ENCODE measurements around the gene SLC14A1.
A peak's percentile ranks its signal among the peaks of the same experiment; 100 is the strongest.

Gene SLC14A1

GRCh38 chr18:45680066-45680690 is 43.8 kb upstream of the SLC14A1 start:
- Histone ChIP-seq H2AK5ac (ENCODE audit: low read depth, low read length) (no peak overlapping the region), H3K27ac (replicated peaks; ENCODE audit: low read length) (no peak overlapping the region), H3K4me2 (ENCODE audit: insufficient read depth, low read length, poor library complexity, severe bottlenecking) (no peak overlapping the region), H3K14ac (ENCODE audit: low read length) (no peak overlapping the region), H3K4me3 (ENCODE audit: low read length in 2 of 2) (no peak overlapping the region), H3K27me3 (ENCODE audit: control insufficient read depth in 3 of 3, insufficient read depth in 3 of 3, low read depth in 1 of 3, low read length in 3 of 3) (peaks cover 0 to 5% (median 0%) of the 10 kb centered on the region in 3 experiments), H3K79me1 (ENCODE audit: low read depth, low read length) (no peaks in the 10 kb centered on the region), H3K9ac (ENCODE audit: low read depth, low read length, poor library complexity) (no peak overlapping the region), H3K18ac (ENCODE audit: low read length) (no peak overlapping the region), H3K36me3 (replicated peaks in 1 of 2; ENCODE audit: control insufficient read depth in 2 of 2, insufficient read depth in 2 of 2, low read length in 2 of 2) (no peaks in the 10 kb centered on the region), H2BK15ac (ENCODE audit: low read length) (no peak overlapping the region), H2BK120ac (ENCODE audit: low read depth, low read length) (no peak overlapping the region), H3K9me3 (replicated peaks in 1 of 2; ENCODE audit: control insufficient read depth in 2 of 2, insufficient read depth in 1 of 2, low read depth in 1 of 2, low read length in 2 of 2) (no peaks in the 10 kb centered on the region), H3K23ac (ENCODE audit: low read depth, low read length, poor library complexity) (no peak overlapping the region), H2BK5ac (ENCODE audit: low read length) (no peak overlapping the region), H3K4me1 (ENCODE audit: control insufficient read depth in 2 of 2, insufficient read depth in 1 of 2, low read depth in 1 of 2, low read length in 2 of 2) (no peaks in the 10 kb centered on the region), H4K8ac (ENCODE audit: low read depth, low read length) (no peak overlapping the region), H3K4ac (ENCODE audit: low read length) (no peak overlapping the region), H2AFZ (ENCODE audit: low read length) (no peak overlapping the region), H4K91ac (ENCODE audit: low read depth, low read length, poor library complexity) (no peak overlapping the region), H2BK12ac (ENCODE audit: low read length) (no peak overlapping the region)
- no CpG with 5 or more reads among the region's 6 CpGs for WGBS, 2 donors (ENCODE audit: extremely low coverage in 2 of 2, insufficient read length in 2 of 2, insufficient replicate concordance in 1 of 2)
- DNase-seq (ENCODE audit: low spot score): no peak

GRCh38 chr18:45682181-45682580 is 41.8 kb upstream of the SLC14A1 start:
- Histone ChIP-seq H3K23ac (ENCODE audit: low read depth, low read length, poor library complexity) (no peak overlapping the region), H3K36me3 (replicated peaks in 1 of 2; ENCODE audit: control insufficient read depth in 2 of 2, insufficient read depth in 2 of 2, low read length in 2 of 2) (no peaks in the 10 kb centered on the region), H4K91ac (ENCODE audit: low read depth, low read length, poor library complexity) (no peak overlapping the region), H3K4ac (ENCODE audit: low read length) (no peak overlapping the region), H2BK5ac (ENCODE audit: low read length) (no peak overlapping the region), H3K14ac (ENCODE audit: low read length) (no peak overlapping the region), H2BK12ac (ENCODE audit: low read length) (no peak overlapping the region), H2AFZ (ENCODE audit: low read length) (no peak overlapping the region), H2AK5ac (ENCODE audit: low read depth, low read length) (no peak overlapping the region), H2BK120ac (ENCODE audit: low read depth, low read length) (no peak overlapping the region), H2BK15ac (ENCODE audit: low read length) (no peak overlapping the region), H3K9ac (ENCODE audit: low read depth, low read length, poor library complexity) (no peak overlapping the region), H3K18ac (ENCODE audit: low read length) (no peak overlapping the region), H3K27ac (replicated peaks; ENCODE audit: low read length) (no peak overlapping the region), H4K8ac (ENCODE audit: low read depth, low read length) (no peak overlapping the region), H3K79me1 (ENCODE audit: low read depth, low read length) (no peaks in the 10 kb centered on the region), H3K27me3 (ENCODE audit: control insufficient read depth in 3 of 3, insufficient read depth in 3 of 3, low read depth in 1 of 3, low read length in 3 of 3) (no peaks in the 10 kb centered on the region), H3K4me3 (ENCODE audit: low read length in 2 of 2) (no peak overlapping the region), H3K4me2 (ENCODE audit: insufficient read depth, low read length, poor library complexity, severe bottlenecking) (no peak overlapping the region), H3K9me3 (replicated peaks in 1 of 2; ENCODE audit: control insufficient read depth in 2 of 2, insufficient read depth in 1 of 2, low read depth in 1 of 2, low read length in 2 of 2) (no peaks in the 10 kb centered on the region), H3K4me1 (ENCODE audit: control insufficient read depth in 2 of 2, insufficient read depth in 1 of 2, low read depth in 1 of 2, low read length in 2 of 2) (peaks cover 2 to 3% of the 10 kb centered on the region in 2 donors)
- no peak for DNase-seq (ENCODE audit: low spot score)
- no CpG with 5 or more reads among the region's 8 CpGs for WGBS, 2 donors (ENCODE audit: extremely low coverage in 2 of 2, insufficient read length in 2 of 2, insufficient replicate concordance in 1 of 2)

GRCh38 chr18:45684341-45685115 is 39.5 kb upstream of the SLC14A1 start:
- Histone ChIP-seq H3K23ac (ENCODE audit: low read depth, low read length, poor library complexity) (no peak overlapping the region), H3K4ac (ENCODE audit: low read length) (no peak overlapping the region), H3K9ac (ENCODE audit: low read depth, low read length, poor library complexity) (no peak overlapping the region), H2BK12ac (ENCODE audit: low read length) (no peak overlapping the region), H3K27ac (replicated peaks; ENCODE audit: low read length) (no peak overlapping the region), H3K4me2 (ENCODE audit: insufficient read depth, low read length, poor library complexity, severe bottlenecking) (no peak overlapping the region), H3K4me3 (ENCODE audit: low read length in 2 of 2) (no peak overlapping the region), H3K18ac (ENCODE audit: low read length) (no peak overlapping the region), H4K91ac (ENCODE audit: low read depth, low read length, poor library complexity) (no peak overlapping the region), H2AFZ (ENCODE audit: low read length) (no peak overlapping the region), H2AK5ac (ENCODE audit: low read depth, low read length) (no peak overlapping the region), H2BK5ac (ENCODE audit: low read length) (no peak overlapping the region), H3K27me3 (ENCODE audit: control insufficient read depth in 3 of 3, insufficient read depth in 3 of 3, low read depth in 1 of 3, low read length in 3 of 3) (no peaks in the 10 kb centered on the region), H4K8ac (ENCODE audit: low read depth, low read length) (no peak overlapping the region), H3K36me3 (replicated peaks in 1 of 2; ENCODE audit: control insufficient read depth in 2 of 2, insufficient read depth in 2 of 2, low read length in 2 of 2) (no peaks in the 10 kb centered on the region), H2BK120ac (ENCODE audit: low read depth, low read length) (no peak overlapping the region), H3K9me3 (replicated peaks in 1 of 2; ENCODE audit: control insufficient read depth in 2 of 2, insufficient read depth in 1 of 2, low read depth in 1 of 2, low read length in 2 of 2) (no peaks in the 10 kb centered on the region), H2BK15ac (ENCODE audit: low read length) (no peak overlapping the region), H3K14ac (ENCODE audit: low read length) (no peak overlapping the region), H3K4me1 (ENCODE audit: control insufficient read depth in 2 of 2, insufficient read depth in 1 of 2, low read depth in 1 of 2, low read length in 2 of 2) (peaks cover 2 to 6% of the 10 kb centered on the region in 2 donors), H3K79me1 (ENCODE audit: low read depth, low read length) (no peaks in the 10 kb centered on the region)
- WGBS, 2 donors (ENCODE audit: extremely low coverage in 2 of 2, insufficient read length in 2 of 2, insufficient replicate concordance in 1 of 2): no CpG with 5 or more reads among the region's 5 CpGs
- DNase-seq (ENCODE audit: low spot score): no peak

- H3K4ac ChIP-seq (ENCODE audit: low read length): no peak overlapping the region
- H3K4me1 ChIP-seq (ENCODE audit: control insufficient read depth in 2 of 2, insufficient read depth in 1 of 2, low read depth in 1 of 2, low read length in 2 of 2): peaks cover 2 to 6% of the 10 kb centered on the region in 2 donors
- no peaks in the 10 kb centered on the region for H3K27me3 ChIP-seq (ENCODE audit: control insufficient read depth in 3 of 3, insufficient read depth in 3 of 3, low read depth in 1 of 3, low read length in 3 of 3)
- no peak overlapping the region for H2AK5ac ChIP-seq (ENCODE audit: low read depth, low read length)
- no peak overlapping the region for H2BK5ac ChIP-seq (ENCODE audit: low read length)
- H2BK120ac ChIP-seq (ENCODE audit: low read depth, low read length): no peak overlapping the region
- no peak overlapping the region for H3K14ac ChIP-seq (ENCODE audit: low read length)
- no peak for DNase-seq (ENCODE audit: low spot score)
- no peak overlapping the region for H3K4me3 ChIP-seq (ENCODE audit: low read length in 2 of 2)
- no peaks in the 10 kb centered on the region for H3K36me3 ChIP-seq (replicated peaks in 1 of 2; ENCODE audit: control insufficient read depth in 2 of 2, insufficient read depth in 2 of 2, low read length in 2 of 2)
- no peaks in the 10 kb centered on the region for H3K9me3 ChIP-seq (replicated peaks in 1 of 2; ENCODE audit: control insufficient read depth in 2 of 2, insufficient read depth in 1 of 2, low read depth in 1 of 2, low read length in 2 of 2)
- H2AFZ ChIP-seq (ENCODE audit: low read length): peak overlapping the region; percentile 83
- H2BK15ac ChIP-seq (ENCODE audit: low read length): no peak overlapping the region
- no peaks in the 10 kb centered on the region for H3K79me1 ChIP-seq (ENCODE audit: low read depth, low read length)
- no CpG with 5 or more reads among the region's 7 CpGs for WGBS, 2 donors (ENCODE audit: extremely low coverage in 2 of 2, insufficient read length in 2 of 2, insufficient replicate concordance in 1 of 2)
- no peak overlapping the region for H3K4me2 ChIP-seq (ENCODE audit: insufficient read depth, low read length, poor library complexity, severe bottlenecking)
- H3K18ac ChIP-seq (ENCODE audit: low read length): peak overlapping the region; percentile 13
- no peak overlapping the region for H3K9ac ChIP-seq (ENCODE audit: low read depth, low read length, poor library complexity)
- no peak overlapping the region for H3K23ac ChIP-seq (ENCODE audit: low read depth, low read length, poor library complexity)
- H3K27ac ChIP-seq (replicated peaks; ENCODE audit: low read length): no peak overlapping the region
- H4K91ac ChIP-seq (ENCODE audit: low read depth, low read length, poor library complexity): no peak overlapping the region
- H4K8ac ChIP-seq (ENCODE audit: low read depth, low read length): peak overlapping the region; percentile 94
- no peak overlapping the region for H2BK12ac ChIP-seq (ENCODE audit: low read length)
Measured at GRCh38 chr18:45686891-45687611, 36.9 kb upstream of the SLC14A1 start.
